ENCODE measurements around the gene FASN. TPM values are rescaled to one million over a fixed set of nuclear protein-coding genes. Genes with fewer than 3 reads are reported as not detected.

Gene FASN
- total and polyA plus RNA-seq, 2 of the 13 experiments (the other 11 are each of a cell fraction or from before 2014, with no cell fraction given): 51.7 to 101 TPM

- H2AFZ ChIP-seq (ENCODE audit: low read length): no peak overlapping the region
- H3K27me3 ChIP-seq (ENCODE audit: control insufficient read depth in 1 of 2, insufficient read depth in 2 of 2, low read length in 2 of 2): peaks cover 0 to 5% of the 10 kb centered on the region in 2 experiments; a peak in 2 of 5 replicates
- WGBS (ENCODE audit: low lambda C conversion rate): 60% methylated on average over 9 of the region's 9 CpGs
- TF ChIP-seq, protein P1, sequence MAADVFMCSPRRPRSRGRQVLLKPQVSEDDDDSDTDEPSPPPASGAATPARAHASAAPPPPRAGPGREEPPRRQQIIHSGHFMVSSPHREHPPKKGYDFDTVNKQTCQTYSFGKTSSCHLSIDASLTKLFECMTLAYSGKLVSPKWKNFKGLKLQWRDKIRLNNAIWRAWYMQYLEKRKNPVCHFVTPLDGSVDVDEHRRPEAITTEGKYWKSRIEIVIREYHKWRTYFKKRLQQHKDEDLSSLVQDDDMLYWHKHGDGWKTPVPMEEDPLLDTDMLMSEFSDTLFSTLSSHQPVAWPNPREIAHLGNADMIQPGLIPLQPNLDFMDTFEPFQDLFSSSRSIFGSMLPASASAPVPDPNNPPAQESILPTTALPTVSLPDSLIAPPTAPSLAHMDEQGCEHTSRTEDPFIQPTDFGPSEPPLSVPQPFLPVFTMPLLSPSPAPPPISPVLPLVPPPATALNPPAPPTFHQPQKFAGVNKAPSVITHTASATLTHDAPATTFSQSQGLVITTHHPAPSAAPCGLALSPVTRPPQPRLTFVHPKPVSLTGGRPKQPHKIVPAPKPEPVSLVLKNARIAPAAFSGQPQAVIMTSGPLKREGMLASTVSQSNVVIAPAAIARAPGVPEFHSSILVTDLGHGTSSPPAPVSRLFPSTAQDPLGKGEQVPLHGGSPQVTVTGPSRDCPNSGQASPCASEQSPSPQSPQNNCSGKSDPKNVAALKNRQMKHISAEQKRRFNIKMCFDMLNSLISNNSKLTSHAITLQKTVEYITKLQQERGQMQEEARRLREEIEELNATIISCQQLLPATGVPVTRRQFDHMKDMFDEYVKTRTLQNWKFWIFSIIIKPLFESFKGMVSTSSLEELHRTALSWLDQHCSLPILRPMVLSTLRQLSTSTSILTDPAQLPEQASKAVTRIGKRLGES (CRISPR knock-in tag; IDR thresholded peaks at IDR 0.05; ENCODE audit: borderline replicate concordance): no peak
- TF ChIP-seq PPARG (CRISPR knock-in tag; conservative IDR thresholded peaks at IDR 0.05) (no peak), ZNF652 (CRISPR knock-in tag; IDR thresholded peaks at IDR 0.05; ENCODE audit: borderline replicate concordance, low read depth) (no peak), MAFK (conservative IDR thresholded peaks at IDR 0.05 in 1 of 2, IDR thresholded peaks at IDR 0.05 in 1 of 2; ENCODE audit: low read length in 2 of 2) (no peak), ZSCAN25 (CRISPR knock-in tag; IDR thresholded peaks at IDR 0.05) (no peak), DNMT3B (CRISPR knock-in tag; conservative IDR thresholded peaks at IDR 0.05) (no peak), CREM (IDR thresholded peaks at IDR 0.05) (no peak), CREM (CRISPR knock-in tag; IDR thresholded peaks at IDR 0.05) (no peak), NFKB2 (CRISPR knock-in tag; IDR thresholded peaks at IDR 0.05; ENCODE audit: borderline replicate concordance) (no peak), E2F1 (CRISPR knock-in tag; IDR thresholded peaks at IDR 0.05) (no peak), SIX1 (CRISPR knock-in tag; IDR thresholded peaks at IDR 0.05; ENCODE audit: borderline replicate concordance) (no peak), SUZ12 (IDR thresholded peaks at IDR 0.05; ENCODE audit: low read depth, low read length) (no peak), ZNF317 (CRISPR knock-in tag; IDR thresholded peaks at IDR 0.05) (no peak), ZNF7 (CRISPR knock-in tag; IDR thresholded peaks at IDR 0.05) (no peak)
- TF ChIP-seq, protein P2, sequence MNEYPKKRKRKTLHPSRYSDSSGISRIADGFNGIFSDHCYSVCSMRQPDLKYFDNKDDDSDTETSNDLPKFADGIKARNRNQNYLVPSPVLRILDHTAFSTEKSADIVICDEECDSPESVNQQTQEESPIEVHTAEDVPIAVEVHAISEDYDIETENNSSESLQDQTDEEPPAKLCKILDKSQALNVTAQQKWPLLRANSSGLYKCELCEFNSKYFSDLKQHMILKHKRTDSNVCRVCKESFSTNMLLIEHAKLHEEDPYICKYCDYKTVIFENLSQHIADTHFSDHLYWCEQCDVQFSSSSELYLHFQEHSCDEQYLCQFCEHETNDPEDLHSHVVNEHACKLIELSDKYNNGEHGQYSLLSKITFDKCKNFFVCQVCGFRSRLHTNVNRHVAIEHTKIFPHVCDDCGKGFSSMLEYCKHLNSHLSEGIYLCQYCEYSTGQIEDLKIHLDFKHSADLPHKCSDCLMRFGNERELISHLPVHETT (CRISPR knock-in tag; conservative IDR thresholded peaks at IDR 0.05): no peak
- BruUV-seq (replicated peaks): no TSS peak
- H3K4me3 ChIP-seq (replicated peaks in 1 of 3; ENCODE audit: insufficient read depth in 1 of 3, low read depth in 2 of 3, low read length in 3 of 3): no peak overlapping the region
- no peak for ATAC-seq
- in situ Hi-C loops (cut with HindIII; ENCODE audit: extremely low pct_ligation_motif_present, low pct_unique_long_range_greater_than_20kb) (no loop called here), intact Hi-C loops (cut with micrococcal nuclease; ENCODE audit: unreplicated experiment) (no loop called here)
- no peak for FAIRE-seq
- ChIA-PET POLR2A (interaction anchor here (1.4 kb wide), 1 partner anchor 36 kb away, joined by 3 read pairs; the partner anchor contains the start of gene DCXR), CTCF (ENCODE audit: low intra/inter-chr PET ratio, low total read pairs) (no interaction called here)
- peaks cover 2 to 6% of the 10 kb centered on the region in 2 experiments; a peak in 1 of 5 replicates for H3K36me3 ChIP-seq (replicated peaks in 1 of 2; ENCODE audit: control insufficient read depth in 1 of 2, insufficient read depth in 2 of 2, low read length in 2 of 2)
- H3K9me3 ChIP-seq (ENCODE audit: low read length): no peaks in the 10 kb centered on the region
- H3K27ac ChIP-seq (ENCODE audit: extremely low read length, insufficient read depth, low read length): no peak overlapping the region
- no peak overlapping the region for H3K9ac ChIP-seq (ENCODE audit: insufficient read depth, low read depth, low read length)
- H3K4me2 ChIP-seq (ENCODE audit: low read depth, low read length): no peak overlapping the region
- H4K20me1 ChIP-seq (ENCODE audit: insufficient read depth, low read length): peaks cover 4% of the 10 kb centered on the region; the same call in 1 of the 2 replicates
- H3K4me1 ChIP-seq (ENCODE audit: insufficient read depth, low read length): peaks cover 12% of the 10 kb centered on the region
- DNase-seq (ENCODE audit: low spot score): no peak
- no peaks in the 10 kb centered on the region for H3K79me2 ChIP-seq (ENCODE audit: insufficient read depth, low read length)
These were observed 24.6 kb downstream of the FASN start for GRCh38 chr17:82073446-82073845.

Data from HepG2 (cell line).